GM12878 (cell line): Measurements from ENCODE around the gene OPRM1. TPM values are rescaled to one million over a fixed set of nuclear protein-coding genes. Genes with fewer than 3 reads are reported as not detected.

Experiments
- ATAC-seq: fragments of 200-7000 bp; cut with Tn5 transposase; 3 replicates; pipeline ENCODE4 v1.9.1; 2020; ENCODE audit warnings: mild to moderate bottlenecking, moderate library complexity
- BruUV-seq: library from RNA; stranded (reverse); fragments of 400-500 nt; replicated peaks from 2 replicates; lab custom pipeline; 2021; lab: Mats Ljungman, UMichigan
- CTCF ChIA-PET: fragments of 300-600 bp; sonication (Branson Sonifier 250); formaldehyde crosslinking; extraction: SDS; loops from one replicate; lab custom pipeline; 2021; ENCODE audit warnings: inconsistent platforms; lab: Yijun Ruan, JAX
- POLR2A ChIA-PET: fragments of 350-600 bp; formaldehyde crosslinking; extraction: SDS; loops from one replicate; lab custom pipeline; 2021; ENCODE audit warnings: inconsistent platforms; lab: Charles Lee
- RAD21 ChIA-PET: fragments of 300-600 bp; sonication (Branson Sonifier 250); formaldehyde crosslinking; loops from one replicate; lab custom pipeline; 2023; ENCODE audit warnings: antibody characterized with exemption; ENCODE audit not compliant: unreplicated experiment; lab: Charles Lee
- SMC1A ChIA-PET: fragments of 300-600 bp; sonication (Branson Sonifier 250); formaldehyde crosslinking; loops from one replicate; lab custom pipeline; 2023; ENCODE audit not compliant: unreplicated experiment, uncharacterized antibody; lab: Charles Lee
- DNase-seq: peaks from one replicate; pipeline ENCODE4 v3.0.0-alpha.2; 2011; ENCODE audit warnings: low read depth, low spot score
- FAIRE-seq: peaks from 3 replicates; lab custom pipeline; 2011; peaks lifted over from hg19 to GRCh38; lab: Jason Lieb, UNC
- H2AFZ ChIP-seq: 2 replicates; pipeline ENCODE4 v1.6.0; 2011; ENCODE audit warnings: low read depth, low read length, control low read depth; ENCODE audit not compliant: control insufficient read depth
- H3K27ac ChIP-seq: 2 replicates; pipeline ENCODE4 v1.5.1; 2011; ENCODE audit warnings: control low read depth; ENCODE audit not compliant: control insufficient read depth, insufficient read depth
- H3K27me3 ChIP-seq, 2 experiments: replicated peaks in 1 of 2; 2 replicates each; pipeline versions ENCODE4 v1.6.0 to v1.6.1; 2011; ENCODE audit warnings: low read length in 1 of 2; ENCODE audit not compliant: control insufficient read depth in 2 of 2, insufficient read depth in 2 of 2
- H3K36me3 ChIP-seq, 2 experiments: 2 replicates each; pipeline ENCODE4 v1.5.1; 2011; ENCODE audit warnings: low read length in 1 of 2; ENCODE audit not compliant: control insufficient read depth in 2 of 2, insufficient read depth in 2 of 2
- H3K4me1 ChIP-seq: 2 replicates; pipeline ENCODE4 v1.6.1; 2011; ENCODE audit warnings: mild to moderate bottlenecking, low read length, moderate library complexity, mixed read lengths; ENCODE audit not compliant: control insufficient read depth, insufficient read depth
- H3K4me2 ChIP-seq: 2 replicates; pipeline ENCODE4 v1.6.0; 2011; ENCODE audit warnings: control low read depth; ENCODE audit not compliant: control insufficient read depth, insufficient read depth
- H3K4me3 ChIP-seq: fragments of 200-600 bp; sonication (generic); 2 replicates; pipeline ENCODE4 v1.5.1; 2016
- H3K79me2 ChIP-seq: 2 replicates; pipeline ENCODE4 v1.6.0; 2011; ENCODE audit warnings: low read length; ENCODE audit not compliant: control insufficient read depth, insufficient read depth
- H3K9ac ChIP-seq: 2 replicates; pipeline ENCODE4 v1.8.0; 2011; ENCODE audit warnings: low read length, control low read depth, mixed read lengths; ENCODE audit not compliant: control insufficient read depth, insufficient read depth
- H3K9me3 ChIP-seq: replicated peaks from 3 replicates; pipeline ENCODE4 v1.5.1; 2011; ENCODE audit warnings: mild to moderate bottlenecking, low read length; ENCODE audit not compliant: control insufficient read depth, insufficient read depth
- H4K20me1 ChIP-seq: 2 replicates; pipeline ENCODE4 v1.6.0; 2011; ENCODE audit not compliant: control insufficient read depth, insufficient read depth
- CREB1 ChIP-seq: IDR thresholded peaks from 2 replicates; pipeline ENCODE4 v1.6.1; 2012; ENCODE audit warnings: low read depth, mild to moderate bottlenecking, inconsistent platforms
- CTCF ChIP-seq, 3 experiments: IDR thresholded peaks in 2 of 3; conservative IDR thresholded peaks in 1 of 3; 2 replicates each; pipeline ENCODE4 v1.5.1; 2011; ENCODE audit warnings: low read depth in 3 of 3, low read length in 3 of 3, mild to moderate bottlenecking in 3 of 3, control low read depth in 2 of 3, moderate library complexity in 2 of 3, inconsistent platforms in 1 of 3, mixed read lengths in 1 of 3; ENCODE audit not compliant: control insufficient read depth in 2 of 3, insufficient read depth in 1 of 3; ENCODE audit errors: extremely low read depth in 1 of 3
- EP300 ChIP-seq, 2 experiments: fragments of 150-350 bp in 1 of 2; IDR thresholded peaks; 2 replicates each; pipeline ENCODE4 v1.6.1; 2011 to 2012; ENCODE audit warnings: low read depth in 2 of 2, low read length in 2 of 2, borderline replicate concordance in 1 of 2, improper control_type of control experiment in 1 of 2, inconsistent platforms in 1 of 2; ENCODE audit not compliant: control insufficient read depth in 1 of 2
- GABPA ChIP-seq: IDR thresholded peaks from 2 replicates; pipeline ENCODE4 v1.6.1; 2014; ENCODE audit warnings: antibody characterized with exemption, low read depth, mild to moderate bottlenecking, inconsistent platforms
- IKZF1 ChIP-seq: fragments of 450-650 bp; conservative IDR thresholded peaks from 2 replicates; pipeline ENCODE4 v1.6.1; 2017; ENCODE audit warnings: antibody characterized with exemption, mild to moderate bottlenecking
- KLF5 ChIP-seq: fragments of 450-650 bp; IDR thresholded peaks from 2 replicates; pipeline ENCODE4 v1.6.1; 2014; ENCODE audit warnings: mild to moderate bottlenecking; ENCODE audit not compliant: partially characterized antibody
- MEF2A ChIP-seq: IDR thresholded peaks from 2 replicates; pipeline ENCODE4 v1.6.1; 2011; ENCODE audit warnings: low read depth, mild to moderate bottlenecking, low read length, moderate library complexity; ENCODE audit not compliant: insufficient read depth
- NFIC ChIP-seq: IDR thresholded peaks from 2 replicates; pipeline ENCODE4 v1.6.1; 2012; ENCODE audit warnings: low read depth, mild to moderate bottlenecking, inconsistent platforms, low read length, moderate library complexity
- NFXL1 ChIP-seq: fragments of 450-650 bp; IDR thresholded peaks from 2 replicates; pipeline ENCODE4 v1.6.1; 2017; ENCODE audit warnings: antibody characterized with exemption, mild to moderate bottlenecking, borderline replicate concordance
- PML ChIP-seq: IDR thresholded peaks from 2 replicates; pipeline ENCODE4 v1.6.1; 2012; ENCODE audit warnings: low read length, inconsistent platforms
- SMAD5 ChIP-seq: IDR thresholded peaks from 2 replicates; pipeline ENCODE4 v1.6.1; 2016; ENCODE audit warnings: antibody characterized with exemption, low read depth
- TBL1XR1 ChIP-seq: IDR thresholded peaks from 2 replicates; pipeline ENCODE4 v1.6.1; 2012; ENCODE audit warnings: low read depth, low read length, improper control_type of control experiment
- YY1 ChIP-seq: IDR thresholded peaks from 2 replicates; pipeline ENCODE4 v1.6.1; 2011; ENCODE audit warnings: low read depth, mild to moderate bottlenecking, low read length
- ZNF207 ChIP-seq: fragments of 450-650 bp; IDR thresholded peaks from 2 replicates; pipeline ENCODE4 v1.6.1; 2014; ENCODE audit warnings: antibody characterized with exemption, mild to moderate bottlenecking, borderline replicate concordance
- ZNF384 ChIP-seq: IDR thresholded peaks from 2 replicates; pipeline ENCODE4 v1.6.1; 2012; ENCODE audit warnings: low read depth, mild to moderate bottlenecking, low read length, improper control_type of control experiment, borderline replicate concordance
- WGBS: methylation state at CpG from one replicate; pipeline ENCODE4 v1.1.6; 2016; ENCODE audit warnings: low lambda C conversion rate; ENCODE audit not compliant: insufficient replicate concordance, insufficient coverage; ENCODE audit errors: missing lambda C conversion rate; 5-methylcytosine and 5-hydroxymethylcytosine counted together
- in situ Hi-C: fragments of 300-500 bp; cut with MboI; formaldehyde crosslinking; loops from 9 replicates; pipeline ENCODE4 v1.14.3; 2018; ENCODE audit warnings: mixed read lengths
- intact Hi-C: fragments of 100-400 bp; cut with micrococcal nuclease; formaldehyde crosslinking; loops from one replicate; pipeline ENCODE4 v1.14.2; 2022; ENCODE audit not compliant: unreplicated experiment
- polyA plus RNA-seq, 11 experiments: library from polyadenylated mRNA; depleted of rRNA in 4 of 11; unstranded in 6 of 11; stranded (reverse) in 5 of 11; fragments of >200 nt; fragmentation: Nextera tagmentation in 4 of 11; fragmentation: Illumina TruSeq in 1 of 11; extraction: Ambion mirVana in 4 of 11; extraction: Trizol in 1 of 11; gene quantifications; 1 replicate in 1 of 11; 2 replicates in 10 of 11; pipeline versions ENCODE4 v1.2.1 to v1.2.3, GENCODE V29; 2011 to 2016; ENCODE audit warnings: inconsistent platforms in 2 of 11, missing spikeins in 2 of 11, low read depth in 1 of 11
- total RNA-seq, 4 experiments: library from RNA; depleted of rRNA in 3 of 4; stranded (reverse); fragments of >200 nt in 3 of 4; fragmentation: Illumina TruSeq in 1 of 4; extraction: Trizol in 1 of 4; gene quantifications; 2 replicates each; pipeline versions ENCODE4 v1.2.1 to v1.2.3, GENCODE V29; 2013 to 2021
- TF ChIP-seq, protein P1 (sequence below): fragments of 450-650 bp; IDR thresholded peaks from 2 replicates; pipeline ENCODE4 v1.6.1; 2017; ENCODE audit warnings: mild to moderate bottlenecking, moderate library complexity

OPRM1 gene
- total and polyA plus RNA-seq, 10 of the 15 experiments (the other 5 are each of a cell fraction or from before 2014, with no cell fraction given) = not detected

DNA sequence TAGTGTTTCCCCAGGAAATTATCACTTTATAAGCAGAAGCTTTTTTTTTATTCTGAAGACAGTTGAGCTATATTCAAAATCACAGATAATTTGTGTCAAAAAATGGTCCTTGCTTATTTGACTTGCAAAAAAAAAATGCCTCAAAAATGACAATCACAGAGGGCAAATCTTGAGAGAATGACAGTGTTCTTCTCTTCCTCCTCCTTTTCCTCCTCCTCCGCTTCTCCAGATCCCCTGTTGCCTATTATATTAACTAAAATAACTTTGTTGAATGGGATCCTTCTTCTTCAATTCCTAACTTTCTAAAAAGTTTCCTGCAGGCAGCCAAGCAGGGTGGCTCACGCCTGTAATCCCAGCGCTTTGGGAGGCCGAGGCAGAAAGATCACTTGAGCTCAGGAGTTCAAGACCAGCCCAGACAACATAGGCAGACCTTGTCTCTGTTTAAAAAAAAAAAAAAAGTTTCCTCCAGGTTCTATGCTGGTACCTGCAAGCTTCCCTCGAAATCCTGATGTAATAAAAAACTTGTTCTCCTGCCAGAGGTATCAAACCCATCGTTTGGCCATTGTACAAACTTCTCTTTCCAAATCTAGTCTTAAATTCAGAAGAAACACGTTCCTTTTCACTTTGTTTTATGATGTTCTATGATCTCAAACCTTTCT lies 189.0 kb downstream of the OPRM1 start (continued):
- TF ChIP-seq CTCF (IDR thresholded peaks at IDR 0.05 in 2 of 3, conservative IDR thresholded peaks at IDR 0.05 in 1 of 3; ENCODE audit: control insufficient read depth in 2 of 3, extremely low read depth in 1 of 3, insufficient read depth in 1 of 3, low read depth in 3 of 3, low read length in 3 of 3) (no peak), NFIC (no peak), MEF2A (no peak), SMAD5 (no peak), PML (no peak), NFXL1 (no peak), KLF5 (no peak), ZNF207 (no peak), IKZF1 (no peak)
- TF ChIP-seq, all 136 proteins: peak for 0

- ATAC-seq (no peak), DNase-seq (no peak), FAIRE-seq (no peak)
- Histone ChIP-seq H3K36me3 (peaks cover 0 to 3% of the 10 kb centered on the region in 2 experiments; a peak in 2 of 4 replicates), H2AFZ (no peak overlapping the region), H3K4me1 (peaks cover 1% of the 10 kb centered on the region), H3K9ac (no peak overlapping the region), H3K79me2 (peaks cover 35% of the 10 kb centered on the region), H3K4me2 (no peak overlapping the region), H3K4me3 (no peak overlapping the region), H3K27me3 (no peaks in the 10 kb centered on the region), H3K9me3 (no peaks in the 10 kb centered on the region; the same call in 1 of the 3 replicates), H4K20me1 (no peaks in the 10 kb centered on the region), H3K27ac (no peak overlapping the region)
- intact Hi-C loops (no loop called here), in situ Hi-C loops (loop anchor here (25.0 kb wide), 1 partner anchor 1241 kb away; the partner anchor contains the start of gene FBXO5)
- no TSS peak for BruUV-seq
- 86% methylated on average over 4 of the region's 4 CpGs for WGBS
- ChIA-PET CTCF (no interaction called here), SMC1A (interaction anchor here (0.7 to 10.9 kb wide), 4 partner anchors 17 to 689 kb away, joined by 3 to 152 read pairs (median 6); no protein-coding TSS in a partner anchor), POLR2A (no interaction called here), RAD21 (interaction anchor here (1.3 kb wide), 1 partner anchor 48 kb away, joined by 4 read pairs; no protein-coding TSS in a partner anchor)
- no peak for TF ChIP-seq CREB1
- TF ChIP-seq TBL1XR1 = no peak
- TF ChIP-seq GABPA = no peak
- no peak for TF ChIP-seq YY1
- no peak for TF ChIP-seq EP300 (IDR thresholded peaks at IDR 0.05; ENCODE audit: borderline replicate concordance in 1 of 2, control insufficient read depth in 1 of 2, low read depth in 2 of 2, low read length in 2 of 2)
- TF ChIP-seq, protein P1, sequence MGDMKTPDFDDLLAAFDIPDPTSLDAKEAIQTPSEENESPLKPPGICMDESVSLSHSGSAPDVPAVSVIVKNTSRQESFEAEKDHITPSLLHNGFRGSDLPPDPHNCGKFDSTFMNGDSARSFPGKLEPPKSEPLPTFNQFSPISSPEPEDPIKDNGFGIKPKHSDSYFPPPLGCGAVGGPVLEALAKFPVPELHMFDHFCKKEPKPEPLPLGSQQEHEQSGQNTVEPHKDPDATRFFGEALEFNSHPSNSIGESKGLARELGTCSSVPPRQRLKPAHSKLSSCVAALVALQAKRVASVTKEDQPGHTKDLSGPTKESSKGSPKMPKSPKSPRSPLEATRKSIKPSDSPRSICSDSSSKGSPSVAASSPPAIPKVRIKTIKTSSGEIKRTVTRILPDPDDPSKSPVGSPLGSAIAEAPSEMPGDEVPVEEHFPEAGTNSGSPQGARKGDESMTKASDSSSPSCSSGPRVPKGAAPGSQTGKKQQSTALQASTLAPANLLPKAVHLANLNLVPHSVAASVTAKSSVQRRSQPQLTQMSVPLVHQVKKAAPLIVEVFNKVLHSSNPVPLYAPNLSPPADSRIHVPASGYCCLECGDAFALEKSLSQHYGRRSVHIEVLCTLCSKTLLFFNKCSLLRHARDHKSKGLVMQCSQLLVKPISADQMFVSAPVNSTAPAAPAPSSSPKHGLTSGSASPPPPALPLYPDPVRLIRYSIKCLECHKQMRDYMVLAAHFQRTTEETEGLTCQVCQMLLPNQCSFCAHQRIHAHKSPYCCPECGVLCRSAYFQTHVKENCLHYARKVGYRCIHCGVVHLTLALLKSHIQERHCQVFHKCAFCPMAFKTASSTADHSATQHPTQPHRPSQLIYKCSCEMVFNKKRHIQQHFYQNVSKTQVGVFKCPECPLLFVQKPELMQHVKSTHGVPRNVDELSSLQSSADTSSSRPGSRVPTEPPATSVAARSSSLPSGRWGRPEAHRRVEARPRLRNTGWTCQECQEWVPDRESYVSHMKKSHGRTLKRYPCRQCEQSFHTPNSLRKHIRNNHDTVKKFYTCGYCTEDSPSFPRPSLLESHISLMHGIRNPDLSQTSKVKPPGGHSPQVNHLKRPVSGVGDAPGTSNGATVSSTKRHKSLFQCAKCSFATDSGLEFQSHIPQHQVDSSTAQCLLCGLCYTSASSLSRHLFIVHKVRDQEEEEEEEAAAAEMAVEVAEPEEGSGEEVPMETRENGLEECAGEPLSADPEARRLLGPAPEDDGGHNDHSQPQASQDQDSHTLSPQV = no peak
- no peak for TF ChIP-seq ZNF384
These were observed 189.5 kb downstream of the OPRM1 start for GRCh38 chr6:154228521-154228905.
